Measurements from ENCODE around the gene PRDX2.
"Not testable (repeated sequence)": the region's sequence is repeated elsewhere in the genome, so short reads cannot be mapped to it uniquely, and the experiment has no call there.

Gene PRDX2

GRCh38 chr19:12825254-12826131, 23.9 kb upstream of the PRDX2 start:
- no peak for DNase-seq (ENCODE audit: low read depth in 2 of 2, low spot score in 1 of 2)

- no peak for DNase-seq (ENCODE audit: low read depth in 2 of 2, low spot score in 1 of 2)
Measured at GRCh38 chr19:12821761-12822160, 20.2 kb upstream of the PRDX2 start.

GRCh38 chr19:12817810-12818209, 16.2 kb upstream of the PRDX2 start:
- DNase-seq (ENCODE audit: low read depth in 2 of 2, low spot score in 1 of 2): not testable (repeated sequence)

GRCh38 chr19:12817188-12817587, 15.6 kb upstream of the PRDX2 start:
- not testable (repeated sequence) for DNase-seq (ENCODE audit: low read depth in 2 of 2, low spot score in 1 of 2)

- DNase-seq (ENCODE audit: low read depth in 2 of 2, low spot score in 1 of 2): no peak
Measured at GRCh38 chr19:12815088-12815487, 13.5 kb upstream of the PRDX2 start.

- peak; percentile 60 to 71 for DNase-seq (ENCODE audit: low read depth in 2 of 2, low spot score in 1 of 2)
Measured at GRCh38 chr19:12806242-12807081, 4.9 kb upstream of the PRDX2 start, which contains the start of gene RNASEH2A. Gene RNASEH2A (plus strand): TSS chr19:12806584. CDS start chr19:12806674, 90 bp downstream.

- DNase-seq (ENCODE audit: low read depth in 2 of 2, low spot score in 1 of 2): no peak
Measured at GRCh38 chr19:12804051-12804450, 2.5 kb upstream of the PRDX2 start.

- no peak for DNase-seq (ENCODE audit: low read depth in 2 of 2, low spot score in 1 of 2)
Measured at GRCh38 chr19:12802267-12803106, 887 bp upstream of the PRDX2 start.

- DNase-seq (ENCODE audit: low read depth in 2 of 2, low spot score in 1 of 2): no peak
Measured at GRCh38 chr19:12800923-12801465, 606 bp downstream of the PRDX2 start.

- DNase-seq (ENCODE audit: low read depth in 2 of 2, low spot score in 1 of 2): no peak
Measured at GRCh38 chr19:12800466-12800770, 1.2 kb downstream of the PRDX2 start.

- DNase-seq (ENCODE audit: low read depth in 2 of 2, low spot score in 1 of 2): no peak
Measured at GRCh38 chr19:12799742-12800465, 1.7 kb downstream of the PRDX2 start.

GRCh38 chr19:12797607-12798006, 4.0 kb downstream of the PRDX2 start:
- not testable (repeated sequence) for DNase-seq (ENCODE audit: low read depth in 2 of 2, low spot score in 1 of 2)

GRCh38 chr19:12797141-12797587, 4.4 kb downstream of the PRDX2 start:
- no peak for DNase-seq (ENCODE audit: low read depth in 2 of 2, low spot score in 1 of 2)

GRCh38 chr19:12796146-12797071, 5.2 kb downstream of the PRDX2 start:
- DNase-seq (ENCODE audit: low read depth in 2 of 2, low spot score in 1 of 2): no peak

- DNase-seq (ENCODE audit: low read depth in 2 of 2, low spot score in 1 of 2): no peak
Measured at GRCh38 chr19:12794971-12795381, 6.6 kb downstream of the PRDX2 start.

- DNase-seq (ENCODE audit: low read depth in 2 of 2, low spot score in 1 of 2): no peak
Measured at GRCh38 chr19:12794196-12794941, 7.2 kb downstream of the PRDX2 start.

- peak; percentile 87 to 88 for DNase-seq (ENCODE audit: low read depth in 2 of 2, low spot score in 1 of 2)
Measured at GRCh38 chr19:12793290-12794195, 8.1 kb downstream of the PRDX2 start.

Measured in stimulated activated CD8-positive, alpha-beta memory T cell treated with anti-CD3 and anti-CD28 coated beads, Interleukin-4, amount 100 ng/mL, for 1 hour (primary cell).